Mammary epithelial cell (primary cell): ENCODE measurements around the gene TRIM40.
A peak's percentile ranks its signal among the peaks of the same experiment; 100 is the strongest.

ENCODE experiments used
- CTCF ChIP-seq, 2 donors: IDR thresholded peaks in 1 of 2; conservative IDR thresholded peaks in 1 of 2; 2 replicates each; pipeline ENCODE4 v1.5.1; 2011 to 2012; ENCODE audit warnings: inconsistent platforms in 2 of 2, low read length in 2 of 2, mild to moderate bottlenecking in 2 of 2, control low read depth in 1 of 2, low read depth in 1 of 2; ENCODE audit not compliant: insufficient read depth in 1 of 2; ENCODE audit errors: extremely low read depth in 1 of 2
- EZH2 ChIP-seq: IDR thresholded peaks from 2 replicates; pipeline ENCODE4 v1.6.1; 2012; ENCODE audit warnings: low read length, inconsistent platforms, borderline replicate concordance

DNA sequence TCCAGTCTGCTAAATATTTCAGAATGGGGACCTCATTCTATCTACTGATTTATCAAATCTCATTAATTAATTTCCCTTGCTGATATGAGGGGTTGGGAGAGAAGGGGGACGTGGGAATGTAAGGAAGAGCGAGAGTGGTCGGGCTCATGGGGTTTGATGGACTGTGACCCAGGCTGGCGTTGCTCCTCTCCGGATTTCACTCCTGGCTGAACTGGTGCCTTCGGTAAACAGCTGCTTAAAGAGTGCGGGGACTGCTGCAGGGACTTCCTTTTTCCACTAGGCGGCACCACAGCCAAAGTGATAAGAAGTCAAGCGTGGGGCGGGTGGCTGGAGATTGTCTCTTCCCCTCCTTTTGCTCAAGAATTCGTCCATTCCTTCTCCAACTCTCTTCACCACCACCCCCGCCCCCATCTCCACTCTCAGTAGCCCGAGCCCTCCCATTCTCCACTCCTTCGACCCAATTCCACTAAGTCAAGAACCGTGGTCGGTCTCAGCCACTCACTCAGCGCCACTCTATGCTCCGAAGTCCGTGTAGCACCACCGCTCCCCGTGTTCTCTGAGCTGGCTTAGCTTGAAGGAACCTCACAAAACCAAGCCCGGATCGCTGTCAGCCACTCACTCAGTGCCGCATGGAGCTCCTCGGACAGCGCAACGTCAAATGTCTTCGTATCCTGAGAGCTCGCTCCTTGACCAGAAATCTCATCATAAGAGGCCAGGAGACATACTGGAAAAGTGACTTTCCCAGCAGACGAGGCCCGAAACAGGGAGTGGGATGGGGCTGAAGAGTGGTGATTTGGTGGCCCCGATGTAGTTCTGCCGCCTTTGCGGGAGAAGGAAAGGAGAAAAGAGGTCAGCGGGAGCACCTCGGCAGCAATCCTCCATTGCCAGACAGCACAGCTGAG is 32.7 kb upstream of the TRIM40 start:
- TF ChIP-seq CTCF (conservative IDR thresholded peaks at IDR 0.05 in 1 of 2, IDR thresholded peaks at IDR 0.05 in 1 of 2; ENCODE audit: extremely low read depth in 1 of 2, insufficient read depth in 1 of 2, low read depth in 1 of 2, low read length in 2 of 2) (peak; percentile 91 to 94), EZH2 (no peak)
